Loucy (cell line): ENCODE results near the gene NALCN.

ENCODE experiments used
- H2AFZ ChIP-seq: fragments of 200-600 bp; sonication (generic); 2 replicates; pipeline ENCODE4 v1.6.0; 2016; ENCODE audit warnings: antibody characterized with exemption, mild to moderate bottlenecking, low read length, moderate library complexity
- H3F3A ChIP-seq: fragments of 200-600 bp; 2 replicates; pipeline ENCODE4 v1.6.0; 2016; ENCODE audit warnings: antibody characterized with exemption, low read depth, mild to moderate bottlenecking
- H3K27me3 ChIP-seq: fragments of 200-600 bp; sonication (generic); 2 replicates; pipeline ENCODE4 v1.6.1; 2014; ENCODE audit warnings: low read length, mild to moderate bottlenecking; ENCODE audit not compliant: insufficient read depth, poor library complexity, severe bottlenecking
- H3K36me3 ChIP-seq: fragments of 200-600 bp; sonication (generic); 2 replicates; pipeline ENCODE4 v1.6.1; 2016; ENCODE audit warnings: low read length; ENCODE audit not compliant: insufficient read depth
- H3K4me1 ChIP-seq: fragments of 200-600 bp; sonication (generic); 2 replicates; pipeline ENCODE4 v1.5.1; 2014; ENCODE audit warnings: low read length, mild to moderate bottlenecking; ENCODE audit not compliant: insufficient read depth, poor library complexity, severe bottlenecking
- H3K4me2 ChIP-seq: fragments of 200-600 bp; sonication (generic); 2 replicates; pipeline ENCODE4 v1.6.0; 2014; ENCODE audit warnings: antibody characterized with exemption, low read length, low read depth, mild to moderate bottlenecking; ENCODE audit not compliant: poor library complexity, severe bottlenecking
- H3K4me3 ChIP-seq: fragments of 200-600 bp; sonication (generic); 2 replicates; pipeline ENCODE4 v1.5.1; 2014; ENCODE audit warnings: low read length, mild to moderate bottlenecking, mixed read lengths; ENCODE audit not compliant: poor library complexity, severe bottlenecking
- H3K79me2 ChIP-seq: fragments of 200-600 bp; sonication (generic); 2 replicates; pipeline ENCODE4 v1.6.1; 2014; ENCODE audit warnings: low read length; ENCODE audit not compliant: insufficient read depth
- H3K9ac ChIP-seq: fragments of 200-600 bp; sonication (generic); 2 replicates; pipeline ENCODE4 v1.6.0; 2014; ENCODE audit warnings: mild to moderate bottlenecking, low read depth, low read length, moderate library complexity; ENCODE audit not compliant: poor library complexity, severe bottlenecking
- H3K9me2 ChIP-seq: fragments of 200-600 bp; sonication (generic); replicated peaks from 2 replicates; pipeline ENCODE4 v1.6.1; 2016; ENCODE audit warnings: low read depth, low read length, mixed read lengths
- H3K9me3 ChIP-seq: fragments of 200-600 bp; sonication (generic); 2 replicates; pipeline ENCODE4 v1.6.1; 2014; ENCODE audit warnings: mild to moderate bottlenecking, antibody characterized with exemption, low read length, low read depth; ENCODE audit not compliant: insufficient read depth
- H4K20me1 ChIP-seq: fragments of 200-600 bp; sonication (generic); 2 replicates; pipeline ENCODE4 v1.6.0; 2014; ENCODE audit warnings: antibody characterized with exemption, low read length, mild to moderate bottlenecking; ENCODE audit not compliant: insufficient read depth, poor library complexity, severe bottlenecking
- EZH2phosphoT487 ChIP-seq: fragments of 200-600 bp; IDR thresholded peaks from 2 replicates; pipeline ENCODE4 v1.6.1; 2018; ENCODE audit warnings: antibody characterized with exemption, mild to moderate bottlenecking, moderate library complexity, borderline replicate concordance
- TF ChIP-seq, protein P1 (sequence below): fragments of 200-600 bp; sonication (generic); conservative IDR thresholded peaks from 2 replicates; pipeline ENCODE4 v1.5.1; 2014; ENCODE audit warnings: mild to moderate bottlenecking, antibody characterized with exemption, low read length

Gene NALCN

DNA sequence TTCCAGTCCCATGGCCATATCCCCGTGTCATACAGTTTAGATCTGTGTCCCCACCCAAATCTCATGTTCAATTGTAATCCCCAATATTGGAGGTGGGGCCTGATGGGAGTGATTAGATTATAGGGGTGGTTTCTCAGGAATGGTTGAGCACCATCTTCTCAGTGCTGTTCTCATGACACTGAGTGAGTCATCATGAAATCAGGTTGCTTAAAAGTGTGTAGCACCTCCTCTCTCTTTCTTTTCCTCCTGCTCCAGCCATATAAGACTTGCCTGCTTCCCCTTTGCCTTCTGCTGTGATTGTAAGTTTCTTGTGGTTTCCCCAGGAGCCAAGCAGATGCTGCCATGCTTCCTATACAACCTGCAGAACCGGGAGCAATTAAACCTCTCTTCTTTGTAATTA is 197.8 kb downstream of the NALCN start:
- Histone ChIP-seq H3K36me3 (no peaks in the 10 kb centered on the region), H3K79me2 (no peaks in the 10 kb centered on the region), H4K20me1 (no peaks in the 10 kb centered on the region), H3K9me3 (no peaks in the 10 kb centered on the region), H3K27me3 (no peaks in the 10 kb centered on the region), H3K4me3 (no peak overlapping the region), H2AFZ (no peak overlapping the region), H3K9me2 (no peaks in the 10 kb centered on the region), H3K9ac (no peak overlapping the region), H3K4me1 (no peaks in the 10 kb centered on the region), H3K4me2 (no peak overlapping the region), H3F3A (no peaks in the 10 kb centered on the region)
- TF ChIP-seq EZH2phosphoT487 = no peak
- TF ChIP-seq, protein P1, sequence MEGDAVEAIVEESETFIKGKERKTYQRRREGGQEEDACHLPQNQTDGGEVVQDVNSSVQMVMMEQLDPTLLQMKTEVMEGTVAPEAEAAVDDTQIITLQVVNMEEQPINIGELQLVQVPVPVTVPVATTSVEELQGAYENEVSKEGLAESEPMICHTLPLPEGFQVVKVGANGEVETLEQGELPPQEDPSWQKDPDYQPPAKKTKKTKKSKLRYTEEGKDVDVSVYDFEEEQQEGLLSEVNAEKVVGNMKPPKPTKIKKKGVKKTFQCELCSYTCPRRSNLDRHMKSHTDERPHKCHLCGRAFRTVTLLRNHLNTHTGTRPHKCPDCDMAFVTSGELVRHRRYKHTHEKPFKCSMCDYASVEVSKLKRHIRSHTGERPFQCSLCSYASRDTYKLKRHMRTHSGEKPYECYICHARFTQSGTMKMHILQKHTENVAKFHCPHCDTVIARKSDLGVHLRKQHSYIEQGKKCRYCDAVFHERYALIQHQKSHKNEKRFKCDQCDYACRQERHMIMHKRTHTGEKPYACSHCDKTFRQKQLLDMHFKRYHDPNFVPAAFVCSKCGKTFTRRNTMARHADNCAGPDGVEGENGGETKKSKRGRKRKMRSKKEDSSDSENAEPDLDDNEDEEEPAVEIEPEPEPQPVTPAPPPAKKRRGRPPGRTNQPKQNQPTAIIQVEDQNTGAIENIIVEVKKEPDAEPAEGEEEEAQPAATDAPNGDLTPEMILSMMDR = no peak

DNA sequence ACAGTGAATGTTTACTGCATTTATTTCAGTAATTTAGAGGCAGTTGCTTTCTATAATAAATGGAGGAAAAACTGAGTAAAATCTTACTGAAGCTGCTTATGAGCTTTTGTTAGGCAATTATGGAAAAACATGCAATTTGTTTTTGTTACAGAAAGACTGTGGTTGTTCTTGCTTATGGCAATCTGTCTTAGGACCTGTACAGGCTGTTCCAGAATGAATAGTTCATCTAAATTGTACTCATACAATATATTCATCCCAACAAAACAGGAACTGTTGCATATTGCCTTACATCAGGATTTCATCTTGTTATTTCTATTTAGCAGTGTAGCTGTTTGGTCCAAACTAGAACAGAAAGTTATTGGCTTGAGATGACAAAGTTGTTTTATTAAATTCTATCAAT is 199.2 kb downstream of the NALCN start:
- TF ChIP-seq, protein P1 = no peak
- TF ChIP-seq EZH2phosphoT487 = no peak
- H2AFZ ChIP-seq = no peak overlapping the region
- no peaks in the 10 kb centered on the region for H3K36me3 ChIP-seq
- no peaks in the 10 kb centered on the region for H3K79me2 ChIP-seq
- H3K4me3 ChIP-seq = no peak overlapping the region
- H3F3A ChIP-seq = no peaks in the 10 kb centered on the region
- H3K27me3 ChIP-seq = no peaks in the 10 kb centered on the region
- H3K9ac ChIP-seq = no peak overlapping the region
- no peaks in the 10 kb centered on the region for H3K9me3 ChIP-seq
- H3K4me1 ChIP-seq = no peaks in the 10 kb centered on the region
- H3K4me2 ChIP-seq = no peak overlapping the region
- no peaks in the 10 kb centered on the region for H4K20me1 ChIP-seq
- H3K9me2 ChIP-seq = no peaks in the 10 kb centered on the region

DNA sequence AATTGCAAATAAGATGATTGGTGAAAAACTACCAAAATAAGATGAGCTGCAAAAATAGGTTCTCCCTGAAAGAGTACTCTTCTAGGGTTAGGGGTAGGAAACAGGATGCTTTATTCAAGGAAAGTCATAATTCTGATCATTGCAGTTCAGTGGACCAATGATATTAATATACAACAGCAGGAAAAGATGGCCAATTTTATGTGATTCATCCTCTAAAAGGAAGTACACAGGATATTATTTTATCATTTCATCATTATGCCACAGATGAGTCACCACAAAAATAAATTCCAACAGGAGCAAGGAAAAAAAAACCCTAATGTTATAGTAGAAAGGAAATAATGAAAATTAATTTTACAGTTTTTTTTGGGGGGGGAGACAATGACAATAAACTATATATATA is 205.0 kb downstream of the NALCN start:
- no peaks in the 10 kb centered on the region for H3K9me2 ChIP-seq
- no peak overlapping the region for H2AFZ ChIP-seq
- no peaks in the 10 kb centered on the region for H3K27me3 ChIP-seq
- H3K9ac ChIP-seq = no peak overlapping the region
- no peaks in the 10 kb centered on the region for H3K36me3 ChIP-seq
- 0 out of 2 replicates have a peak, but pooled peaks cover 3% of the 10 kb centered on the region for H3K9me3 ChIP-seq
- no peak overlapping the region for H3K4me3 ChIP-seq
- H3K79me2 ChIP-seq = no peaks in the 10 kb centered on the region
- no peaks in the 10 kb centered on the region for H3F3A ChIP-seq
- no peak overlapping the region for H3K4me2 ChIP-seq
- no peaks in the 10 kb centered on the region for H3K4me1 ChIP-seq
- TF ChIP-seq EZH2phosphoT487 = no peak
- TF ChIP-seq, protein P1 = no peak
- H4K20me1 ChIP-seq = no peaks in the 10 kb centered on the region
